ENCODE measurements around the gene NCBP2L.
A peak's percentile ranks its signal among the peaks of the same experiment; 100 is the strongest.

NCBP2L gene

GRCh38 chrX:107752714-107753113 lies 24.8 kb upstream of the NCBP2L start:
- no peak for DNase-seq (ENCODE audit: low spot score)

GRCh38 chrX:107753187-107753586 lies 24.3 kb upstream of the NCBP2L start:
- no peak for DNase-seq (ENCODE audit: low spot score)

DNA sequence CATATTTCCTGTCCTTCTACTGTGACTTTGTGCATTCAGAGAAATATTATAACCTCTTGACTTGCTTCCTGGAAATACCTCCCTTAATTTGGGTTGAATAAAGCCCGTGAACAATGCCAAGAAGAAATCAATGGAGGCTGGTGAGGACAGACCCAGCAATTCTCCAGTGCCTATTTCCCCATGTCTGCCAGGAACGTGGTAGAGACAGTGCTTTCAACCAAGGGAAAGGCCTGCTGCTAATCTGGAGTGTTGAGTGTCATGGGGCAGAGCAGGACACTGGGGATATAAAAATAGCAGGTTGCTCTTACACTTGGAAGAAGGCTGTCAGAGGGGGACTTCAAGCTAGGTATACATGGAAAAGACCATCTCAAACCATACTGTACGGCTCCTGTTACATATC lies 21.8 kb upstream of the NCBP2L start:
- no peak for DNase-seq (ENCODE audit: low spot score)

- no peak for DNase-seq (ENCODE audit: low spot score)
Measured at GRCh38 chrX:107758231-107758766, 19.2 kb upstream of the NCBP2L start.

- DNase-seq (ENCODE audit: low spot score): no peak
Measured at GRCh38 chrX:107760304-107761077, 17.0 kb upstream of the NCBP2L start.

DNA sequence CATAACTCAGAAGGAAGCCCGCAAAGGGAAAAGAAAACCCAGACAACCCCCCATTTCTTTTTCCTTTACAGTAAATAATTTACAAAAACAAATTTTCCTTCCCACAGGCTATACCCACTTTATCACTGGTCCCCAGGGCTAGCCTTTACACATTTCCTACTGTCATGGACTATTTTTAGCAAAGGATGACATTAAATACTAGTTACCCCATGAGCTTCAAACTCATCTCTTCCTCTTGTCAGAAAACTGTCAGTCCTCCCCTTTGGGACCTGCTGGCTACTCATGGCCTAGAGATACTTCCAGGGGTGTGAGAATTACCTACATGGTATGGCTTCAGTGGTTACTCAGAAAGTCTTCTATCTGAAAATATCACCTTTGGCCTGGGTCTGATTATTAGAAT lies 13.9 kb upstream of the NCBP2L start:
- DNase-seq (ENCODE audit: low spot score): no peak

- DNase-seq (ENCODE audit: low spot score): no peak
Measured at GRCh38 chrX:107764845-107765608, 12.5 kb upstream of the NCBP2L start.

DNA sequence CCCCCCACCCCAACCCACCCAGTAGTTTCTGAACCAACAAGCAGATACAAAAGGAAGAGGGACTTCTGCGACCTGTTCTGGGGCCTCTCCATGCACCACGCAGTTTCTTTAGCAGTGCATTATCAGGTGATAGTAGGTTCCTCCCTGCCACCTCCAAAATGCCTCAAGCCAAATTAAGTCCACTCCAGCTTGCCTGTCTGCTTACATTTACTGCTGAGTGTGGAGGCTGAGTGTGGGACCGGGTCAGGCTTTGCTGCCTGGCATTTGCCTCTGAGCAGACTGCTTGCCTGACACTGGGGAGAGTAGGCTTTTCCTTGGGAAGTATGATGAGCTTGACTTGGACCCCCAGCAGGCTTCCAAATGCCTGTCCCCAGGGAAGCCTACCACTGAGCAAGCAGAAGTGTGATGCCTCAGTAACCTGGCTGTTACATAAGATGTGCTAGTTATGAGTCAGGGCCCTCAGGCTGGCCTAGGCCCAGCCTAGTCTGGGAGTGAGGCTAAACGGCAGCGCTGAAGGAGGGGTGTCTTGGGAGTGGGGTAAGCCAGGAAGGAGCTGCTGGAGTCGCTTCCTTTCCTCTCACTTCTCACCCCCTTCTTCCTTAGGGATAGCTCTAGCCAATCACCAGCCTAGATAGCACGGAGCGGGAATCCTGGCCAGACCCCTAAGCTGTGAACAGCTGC lies 10.9 kb upstream of the NCBP2L start:
- no peak for DNase-seq (ENCODE audit: low spot score)

DNA sequence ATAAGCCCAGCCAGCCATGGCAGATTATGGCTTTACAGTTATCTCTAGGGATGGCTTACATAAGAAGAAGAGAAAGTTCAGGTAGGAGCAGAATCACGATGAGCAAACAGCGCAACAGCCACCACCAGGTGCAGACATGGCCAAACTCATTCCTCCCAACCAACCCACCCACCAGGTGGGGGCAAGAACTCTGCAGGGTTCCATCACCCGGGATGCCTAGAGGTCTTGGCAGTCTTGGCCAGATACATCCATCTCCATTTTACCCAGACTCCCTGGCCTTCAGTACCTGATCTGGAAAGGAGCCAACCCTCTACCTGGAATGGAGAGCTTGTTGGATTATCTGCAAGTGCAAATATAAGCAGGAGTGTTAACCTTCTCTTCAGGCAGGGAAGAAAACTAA lies 9.5 kb upstream of the NCBP2L start:
- DNase-seq (ENCODE audit: low spot score): no peak

GRCh38 chrX:107769581-107770317 lies 7.8 kb upstream of the NCBP2L start:
- DNase-seq (ENCODE audit: low spot score): no peak

DNA sequence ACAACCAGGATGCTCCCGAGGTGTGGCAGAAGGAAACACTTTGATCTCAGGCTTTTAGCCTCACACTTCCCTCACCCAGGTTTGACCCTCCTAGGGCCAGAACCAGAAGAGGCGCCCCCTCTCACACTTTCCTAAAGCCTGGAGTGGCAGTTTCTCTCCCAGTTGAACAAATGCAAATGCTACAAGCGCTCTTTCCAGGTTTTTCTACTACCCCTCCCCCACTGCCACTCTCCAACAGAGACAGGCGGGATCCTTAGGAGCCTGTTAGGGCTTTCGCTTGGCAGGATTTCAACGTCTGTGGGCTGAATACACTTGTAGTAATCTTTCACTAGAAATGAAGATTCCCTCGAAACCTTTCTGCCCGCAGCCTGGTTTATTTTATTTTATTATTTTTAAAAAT lies 4.3 kb upstream of the NCBP2L start:
- DNase-seq (ENCODE audit: low spot score): no peak

DNA sequence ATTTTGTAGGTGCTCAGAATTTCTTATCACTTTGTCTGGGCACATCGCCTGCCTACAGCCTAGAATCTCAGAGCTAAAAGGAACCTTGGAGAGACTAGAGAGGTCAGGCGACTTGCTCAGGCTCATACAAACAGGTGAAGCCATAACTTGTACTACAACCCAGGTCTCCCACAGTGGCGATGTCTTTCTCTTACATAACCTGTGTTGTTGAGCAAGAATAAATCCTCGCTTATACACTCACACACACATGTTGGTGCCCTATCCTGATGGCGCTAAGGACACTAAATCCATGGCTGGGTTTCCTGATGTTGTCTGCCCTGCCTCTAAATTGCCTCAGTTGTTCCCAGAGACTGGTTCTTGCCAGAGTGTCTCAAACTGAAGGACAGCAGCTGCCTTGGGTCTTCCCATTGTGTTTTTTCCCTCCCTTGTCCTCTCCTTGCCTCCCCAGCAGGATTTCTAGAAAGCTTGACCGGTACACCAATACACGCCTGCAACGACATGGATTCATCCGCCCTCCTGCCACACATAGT lies 3.6 kb upstream of the NCBP2L start:
- no peak for DNase-seq (ENCODE audit: low spot score)

- DNase-seq (ENCODE audit: low spot score): no peak
Measured at GRCh38 chrX:107775000-107775733, 2.4 kb upstream of the NCBP2L start.

- peak; percentile 39 for DNase-seq (ENCODE audit: low spot score)
Measured at GRCh38 chrX:107775734-107776511, 1.6 kb upstream of the NCBP2L start, which contains the start of gene TSC22D3. TSC22D3 (minus strand) TSS chrX:107775787; CDS start chrX:107775419, 368 bp downstream.

GRCh38 chrX:107776649-107777535 lies 641 bp upstream of the NCBP2L start:
- peak; percentile 78 for DNase-seq (ENCODE audit: low spot score)

- DNase-seq (ENCODE audit: low spot score): no peak
Measured at GRCh38 chrX:107780525-107780924, 3.0 kb downstream of the NCBP2L start.

DNA sequence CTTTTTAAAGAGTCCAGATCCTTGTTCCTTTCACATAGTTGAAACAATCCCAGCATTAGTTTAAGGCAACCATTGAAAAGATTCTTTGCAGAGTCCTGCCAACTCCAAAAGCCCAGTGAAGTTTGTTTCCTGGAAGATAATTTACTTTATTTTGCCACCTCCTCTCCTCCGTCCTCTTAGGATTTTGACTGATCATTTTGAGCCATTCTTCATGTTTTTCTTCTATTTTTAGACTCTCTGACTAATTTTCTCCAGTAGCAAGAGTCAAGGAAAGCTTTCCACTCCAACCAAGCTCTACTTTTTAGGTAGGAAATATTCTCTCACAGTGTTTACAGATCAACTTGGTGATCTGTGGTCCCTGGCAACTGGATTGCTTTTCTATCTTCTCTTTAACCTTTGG lies 10.3 kb downstream of the NCBP2L start:
- no peak for DNase-seq (ENCODE audit: low spot score)

- DNase-seq (ENCODE audit: low spot score): no peak
Measured at GRCh38 chrX:107804427-107804826, 26.9 kb downstream of the NCBP2L start.

DNA sequence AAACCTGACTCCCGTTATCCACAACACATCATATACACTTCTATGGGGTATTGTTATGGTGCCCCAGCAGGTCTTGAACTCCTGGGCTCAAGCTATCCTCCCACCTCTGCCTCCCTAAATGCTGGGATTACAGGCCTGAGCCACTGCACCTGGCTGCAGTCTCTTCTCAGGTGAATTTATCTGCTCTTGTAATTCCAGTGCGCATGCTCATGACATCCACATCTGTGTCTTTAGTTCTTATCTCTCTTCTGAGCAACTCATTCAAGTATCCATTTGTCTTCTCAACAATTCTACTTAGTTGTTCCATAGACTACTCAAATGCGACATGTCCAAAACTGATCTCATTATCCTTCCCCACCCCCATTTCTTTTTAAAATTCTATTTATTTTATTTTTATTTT lies 27.6 kb downstream of the NCBP2L start:
- DNase-seq (ENCODE audit: low spot score): no peak

Measured in hematopoietic multipotent progenitor cell treated with erythropoietin and hydrocortisone succinate and interleukin-3 and kit ligand, for 15 days (in vitro differentiated cells).